Smooth muscle cell (in vitro differentiated cells): Measurements from ENCODE around the gene TVP23B. TPM values are rescaled to one million over a fixed set of nuclear protein-coding genes. Genes with fewer than 3 reads are reported as not detected.
A peak's percentile ranks its signal among the peaks of the same experiment; 100 is the strongest.
"Not testable (repeated sequence)": the region's sequence is repeated elsewhere in the genome, so short reads cannot be mapped to it uniquely, and the experiment has no call there.

Experiments
- DNase-seq: peaks from one replicate; lab custom pipeline; 2025; ENCODE audit not compliant: unreplicated experiment; lab: John Stamatoyannopoulos, UW
- H2AFZ ChIP-seq: fragments of 200-600 bp; sonication (generic); 2 replicates; pipeline ENCODE4 v1.6.0; 2016; ENCODE audit warnings: antibody characterized with exemption, low read depth, mild to moderate bottlenecking
- H3F3A ChIP-seq: fragments of 200-600 bp; sonication (generic); 2 replicates; pipeline ENCODE4 v1.6.0; 2017; ENCODE audit warnings: antibody characterized with exemption, low read depth
- H3K27ac ChIP-seq: fragments of 200-600 bp; sonication (generic); 2 replicates; pipeline ENCODE4 v1.5.1; 2016; ENCODE audit warnings: low read depth, mild to moderate bottlenecking
- H3K27me3 ChIP-seq: fragments of 200-600 bp; sonication (generic); 2 replicates; pipeline ENCODE4 v1.6.1; 2016; ENCODE audit warnings: low read depth, mild to moderate bottlenecking
- H3K36me3 ChIP-seq: fragments of 200-600 bp; sonication (generic); 2 replicates; pipeline ENCODE4 v1.5.1; 2016; ENCODE audit warnings: low read depth
- H3K4me1 ChIP-seq: fragments of 200-600 bp; sonication (generic); 2 replicates; pipeline ENCODE4 v1.5.1; 2016; ENCODE audit warnings: low read depth
- H3K4me2 ChIP-seq: fragments of 200-600 bp; sonication (generic); 2 replicates; pipeline ENCODE4 v1.6.0; 2016; ENCODE audit warnings: mild to moderate bottlenecking
- H3K4me3 ChIP-seq: fragments of 200-600 bp; sonication (generic); 2 replicates; pipeline ENCODE4 v1.5.1; 2016; ENCODE audit warnings: mild to moderate bottlenecking
- H3K79me2 ChIP-seq: fragments of 200-600 bp; sonication (generic); 2 replicates; pipeline ENCODE4 v1.6.0; 2016; ENCODE audit warnings: low read depth, mild to moderate bottlenecking
- H3K9ac ChIP-seq: fragments of 200-600 bp; sonication (generic); 2 replicates; pipeline ENCODE4 v1.6.0; 2016; ENCODE audit warnings: low read depth
- H3K9me3 ChIP-seq: fragments of 200-600 bp; sonication (generic); replicated peaks from 2 replicates; pipeline ENCODE4 v1.5.1; 2016; ENCODE audit warnings: low read depth
- H4K20me1 ChIP-seq: fragments of 200-600 bp; sonication (generic); 2 replicates; pipeline ENCODE4 v1.6.0; 2016; ENCODE audit warnings: low read depth
- WGBS: methylation state at CpG from one replicate; pipeline ENCODE4 v1.1.7; 2016; ENCODE audit warnings: low lambda C conversion rate; 5-methylcytosine and 5-hydroxymethylcytosine counted together
- polyA plus RNA-seq: library from polyadenylated mRNA; unstranded; fragments of >200 nt; fragmentation: Nextera tagmentation; extraction: Ambion mirVana; gene quantifications from 2 replicates; pipeline ENCODE4 v1.2.1, GENCODE V29; 2016
- total RNA-seq: library from RNA; depleted of rRNA; stranded (reverse); fragments of >200 nt; gene quantifications from 2 replicates; pipeline ENCODE4 v1.2.3, GENCODE V29; 2014
- TF ChIP-seq, protein P1 (sequence below): fragments of 200-600 bp; sonication (generic); IDR thresholded peaks from 2 replicates; pipeline ENCODE4 v1.5.1; 2017; ENCODE audit warnings: borderline replicate concordance, mild to moderate bottlenecking, antibody characterized with exemption; ENCODE audit not compliant: insufficient read depth, poor library complexity, severe bottlenecking

TVP23B gene
- total and polyA plus RNA-seq, 2 experiments from 2014 or later, result 80.0 to 102 TPM

DNA sequence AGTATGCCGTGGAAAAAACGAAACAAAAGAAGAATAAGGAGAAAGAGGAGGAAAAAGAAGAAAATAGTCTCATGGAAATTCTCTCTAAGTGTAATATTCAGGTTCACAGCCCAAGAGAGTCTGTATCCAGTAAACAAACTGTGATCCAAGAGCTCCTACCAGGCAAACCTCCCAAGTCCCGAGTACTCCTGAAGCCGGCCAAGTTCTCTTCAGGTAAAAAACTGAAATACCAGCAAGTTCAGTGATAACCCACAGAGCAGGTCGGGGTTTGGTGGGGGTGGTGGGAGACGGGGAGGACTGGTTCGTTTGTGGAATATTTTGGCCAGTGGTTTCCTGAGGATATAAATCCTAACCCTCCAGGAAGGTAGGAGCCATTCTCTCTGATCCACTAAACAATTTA lies 8.5 kb upstream of the TVP23B start:
- no peak overlapping the region for H3K27ac ChIP-seq
- H3K36me3 ChIP-seq, result no peaks in the 10 kb centered on the region
- no peaks in the 10 kb centered on the region for H3K4me1 ChIP-seq
- H3K27me3 ChIP-seq, result no peaks in the 10 kb centered on the region
- no peaks in the 10 kb centered on the region for H4K20me1 ChIP-seq
- no peak overlapping the region for H3K4me2 ChIP-seq
- H3K9me3 ChIP-seq, result no peaks in the 10 kb centered on the region
- H2AFZ ChIP-seq, result no peak overlapping the region
- WGBS, result 88% methylated on average over 7 of the region's 7 CpGs
- H3K79me2 ChIP-seq, result no peaks in the 10 kb centered on the region
- TF ChIP-seq, protein P1, sequence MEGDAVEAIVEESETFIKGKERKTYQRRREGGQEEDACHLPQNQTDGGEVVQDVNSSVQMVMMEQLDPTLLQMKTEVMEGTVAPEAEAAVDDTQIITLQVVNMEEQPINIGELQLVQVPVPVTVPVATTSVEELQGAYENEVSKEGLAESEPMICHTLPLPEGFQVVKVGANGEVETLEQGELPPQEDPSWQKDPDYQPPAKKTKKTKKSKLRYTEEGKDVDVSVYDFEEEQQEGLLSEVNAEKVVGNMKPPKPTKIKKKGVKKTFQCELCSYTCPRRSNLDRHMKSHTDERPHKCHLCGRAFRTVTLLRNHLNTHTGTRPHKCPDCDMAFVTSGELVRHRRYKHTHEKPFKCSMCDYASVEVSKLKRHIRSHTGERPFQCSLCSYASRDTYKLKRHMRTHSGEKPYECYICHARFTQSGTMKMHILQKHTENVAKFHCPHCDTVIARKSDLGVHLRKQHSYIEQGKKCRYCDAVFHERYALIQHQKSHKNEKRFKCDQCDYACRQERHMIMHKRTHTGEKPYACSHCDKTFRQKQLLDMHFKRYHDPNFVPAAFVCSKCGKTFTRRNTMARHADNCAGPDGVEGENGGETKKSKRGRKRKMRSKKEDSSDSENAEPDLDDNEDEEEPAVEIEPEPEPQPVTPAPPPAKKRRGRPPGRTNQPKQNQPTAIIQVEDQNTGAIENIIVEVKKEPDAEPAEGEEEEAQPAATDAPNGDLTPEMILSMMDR, result no peak
- DNase-seq, result no peak
- H3K4me3 ChIP-seq, result no peak overlapping the region
- H3F3A ChIP-seq, result no peaks in the 10 kb centered on the region
- no peak overlapping the region for H3K9ac ChIP-seq

DNA sequence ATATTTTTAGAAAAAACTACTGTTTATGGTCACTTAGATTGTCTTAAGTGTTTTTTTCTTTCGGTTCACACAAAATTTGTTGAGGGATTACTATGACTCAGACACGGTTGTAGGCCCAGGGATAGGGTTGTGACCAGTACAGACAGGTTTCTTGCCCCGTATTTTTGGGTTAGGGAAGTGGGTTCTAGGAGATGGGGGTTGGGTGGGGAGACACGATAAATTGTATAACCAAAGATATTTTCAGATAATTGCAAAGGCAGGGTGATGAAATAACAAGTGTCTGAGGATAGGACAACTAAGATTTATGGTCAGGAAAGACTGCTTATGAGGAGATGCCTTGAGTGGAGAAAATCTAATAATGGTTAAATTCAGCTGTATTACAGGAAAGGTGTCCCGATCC lies 822 bp downstream of the TVP23B start:
- not testable (repeated sequence) for H3K27me3 ChIP-seq, H3F3A ChIP-seq, H3K36me3 ChIP-seq, DNase-seq, H3K9me3 ChIP-seq, H3K4me1 ChIP-seq, H2AFZ ChIP-seq
- Histone ChIP-seq H4K20me1 (peaks cover 16% of the 10 kb centered on the region), H3K79me2 (peaks cover 32% of the 10 kb centered on the region), H3K27ac (peak overlapping the region; percentile 67), H3K4me3 (peak overlapping the region; percentile 63), H3K4me2 (peak overlapping the region; percentile 84), H3K9ac (peak overlapping the region; percentile 84)
- WGBS, result 18% methylated on average over 3 of the region's 5 CpGs

DNA sequence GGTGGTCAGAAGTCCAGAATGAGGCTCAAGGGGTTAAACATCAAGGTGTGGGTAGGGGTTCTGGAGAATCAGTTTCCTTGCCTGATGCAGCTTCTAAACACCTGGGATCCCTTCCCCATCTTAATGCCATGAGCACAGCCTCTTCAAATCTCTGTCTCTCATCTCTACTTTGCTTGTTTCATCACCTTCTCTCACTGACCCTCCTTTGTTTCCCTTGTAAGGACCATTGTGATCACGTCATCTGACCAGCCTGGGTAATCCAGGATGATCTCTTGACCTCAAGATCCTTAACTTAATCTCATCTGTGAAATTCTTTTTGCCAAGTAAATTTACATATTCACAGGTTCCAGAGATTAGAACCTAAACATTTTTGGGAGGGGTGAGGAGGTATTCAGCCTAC lies 5.0 kb downstream of the TVP23B start:
- H3K4me2 ChIP-seq, H2AFZ ChIP-seq, H3F3A ChIP-seq, DNase-seq, H3K27me3 ChIP-seq, H3K9me3 ChIP-seq, H3K4me3 ChIP-seq, H3K4me1 ChIP-seq, H3K27ac ChIP-seq, H3K36me3 ChIP-seq, H3K9ac ChIP-seq: not testable (repeated sequence)
- peaks cover 39% of the 10 kb centered on the region for H4K20me1 ChIP-seq
- H3K79me2 ChIP-seq, result peaks cover 32% of the 10 kb centered on the region
- WGBS, result 73% methylated on average over 1 of the region's 1 CpG

DNA sequence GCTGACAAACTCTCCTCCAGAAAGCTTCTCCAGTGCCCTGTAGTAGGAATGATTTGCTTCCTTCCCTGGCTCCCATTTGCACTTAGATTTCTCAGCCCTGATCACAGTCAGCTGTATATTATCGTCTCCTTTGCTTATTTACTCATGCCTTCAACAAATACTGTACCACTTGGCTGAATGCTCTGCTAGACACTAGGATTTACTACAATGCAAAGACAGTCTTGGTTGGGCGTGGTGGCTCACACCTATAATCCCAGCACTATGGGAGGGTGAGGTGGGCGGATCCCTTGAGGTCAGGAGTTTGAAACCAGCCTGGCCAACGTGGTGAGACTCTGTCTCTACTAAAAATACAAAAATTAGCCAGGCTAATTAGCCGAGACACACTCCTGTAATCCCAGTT lies 5.9 kb downstream of the TVP23B start:
- not testable (repeated sequence) for H3F3A ChIP-seq, H3K9ac ChIP-seq, H3K36me3 ChIP-seq, H3K27ac ChIP-seq, H2AFZ ChIP-seq, DNase-seq, H3K4me1 ChIP-seq, H3K27me3 ChIP-seq, H3K4me2 ChIP-seq, H3K9me3 ChIP-seq, H3K4me3 ChIP-seq
- Histone ChIP-seq H4K20me1 (peaks cover 41% of the 10 kb centered on the region), H3K79me2 (peaks cover 31% of the 10 kb centered on the region)
- 93% methylated on average over 4 of the region's 5 CpGs for WGBS

DNA sequence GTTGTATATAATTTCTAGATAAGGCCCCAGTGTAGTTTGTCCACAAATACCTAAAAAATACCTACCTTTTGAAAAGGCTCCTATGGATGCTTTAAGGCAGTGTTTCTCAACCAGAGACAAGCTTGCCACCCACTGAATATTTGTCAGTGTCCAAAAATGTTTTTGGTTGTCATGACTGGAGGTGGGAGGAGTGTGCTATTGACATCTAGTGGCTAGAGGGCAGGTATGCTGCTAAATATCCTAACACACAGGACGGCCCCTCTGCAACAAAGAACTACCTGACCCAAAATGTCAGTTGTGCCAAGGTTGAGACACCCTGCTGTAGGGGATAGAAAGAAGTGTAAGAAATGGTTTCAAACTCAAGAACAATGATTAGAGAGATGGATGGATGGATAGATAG lies 10.4 kb downstream of the TVP23B start:
- not testable (repeated sequence) for H3K36me3 ChIP-seq, H3K4me3 ChIP-seq, H3K79me2 ChIP-seq, H3K27me3 ChIP-seq, H3K9me3 ChIP-seq, H2AFZ ChIP-seq, DNase-seq, H3K27ac ChIP-seq, H3K4me2 ChIP-seq, H3F3A ChIP-seq, H3K9ac ChIP-seq, H3K4me1 ChIP-seq
- WGBS, result 67% methylated on average over 1 of the region's 1 CpG
- peaks cover 50% of the 10 kb centered on the region for H4K20me1 ChIP-seq

DNA sequence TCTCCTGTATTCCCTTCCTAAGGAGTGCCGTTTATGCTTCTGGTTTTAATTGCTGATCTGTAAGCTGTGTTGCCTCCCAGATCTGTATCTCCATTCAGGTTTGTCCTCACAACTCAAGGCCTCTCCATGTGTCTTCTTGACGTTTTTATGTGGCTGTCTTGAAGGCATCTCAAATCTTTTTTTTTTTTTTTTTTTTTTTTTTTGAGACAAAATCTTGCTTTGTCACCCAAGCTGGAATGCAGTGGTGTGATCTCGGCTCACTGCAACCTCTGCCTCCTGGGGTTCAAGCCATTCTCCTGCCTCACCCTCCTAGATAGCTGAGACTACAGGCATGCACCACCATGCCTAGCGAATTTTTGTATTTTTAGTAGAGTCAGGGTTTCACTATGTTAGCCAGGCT lies 13.9 kb downstream of the TVP23B start:
- not testable (repeated sequence) for H3K79me2 ChIP-seq, H3K9me3 ChIP-seq, H3K4me3 ChIP-seq, H3K27me3 ChIP-seq, H3K9ac ChIP-seq, H3K4me2 ChIP-seq, H2AFZ ChIP-seq, DNase-seq, H3F3A ChIP-seq, H3K36me3 ChIP-seq, H3K4me1 ChIP-seq
- Histone ChIP-seq H4K20me1 (peaks cover 34% of the 10 kb centered on the region), H3K27ac (peak overlapping the region; percentile 45)
- WGBS, result 34% methylated on average over 4 of the region's 4 CpGs

DNA sequence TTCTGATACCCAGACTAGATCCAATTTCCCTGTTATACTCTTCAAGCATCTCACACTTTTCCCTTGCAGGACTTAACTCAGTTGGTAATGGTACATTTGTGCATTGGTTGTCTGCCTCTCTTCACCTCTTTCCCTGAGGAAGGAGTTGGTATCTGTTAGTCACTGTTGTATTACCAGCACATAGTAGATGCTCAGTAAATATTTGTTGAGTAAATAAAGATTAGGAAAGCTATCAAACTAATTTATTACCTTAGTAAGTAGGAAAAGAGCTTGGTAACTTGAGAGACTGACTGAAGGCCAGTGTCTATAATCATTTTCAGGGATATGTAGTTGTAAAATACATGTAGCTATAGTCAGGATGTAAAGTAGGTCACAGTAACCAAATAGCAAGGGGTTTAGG lies 15.9 kb downstream of the TVP23B start:
- not testable (repeated sequence) for H2AFZ ChIP-seq, H3K4me2 ChIP-seq, H3K9me3 ChIP-seq, H3K4me3 ChIP-seq, H3K36me3 ChIP-seq, H3K4me1 ChIP-seq, H3K27me3 ChIP-seq, H3F3A ChIP-seq, H3K79me2 ChIP-seq, DNase-seq, H3K9ac ChIP-seq, H3K27ac ChIP-seq
- peaks cover 30% of the 10 kb centered on the region for H4K20me1 ChIP-seq

DNA sequence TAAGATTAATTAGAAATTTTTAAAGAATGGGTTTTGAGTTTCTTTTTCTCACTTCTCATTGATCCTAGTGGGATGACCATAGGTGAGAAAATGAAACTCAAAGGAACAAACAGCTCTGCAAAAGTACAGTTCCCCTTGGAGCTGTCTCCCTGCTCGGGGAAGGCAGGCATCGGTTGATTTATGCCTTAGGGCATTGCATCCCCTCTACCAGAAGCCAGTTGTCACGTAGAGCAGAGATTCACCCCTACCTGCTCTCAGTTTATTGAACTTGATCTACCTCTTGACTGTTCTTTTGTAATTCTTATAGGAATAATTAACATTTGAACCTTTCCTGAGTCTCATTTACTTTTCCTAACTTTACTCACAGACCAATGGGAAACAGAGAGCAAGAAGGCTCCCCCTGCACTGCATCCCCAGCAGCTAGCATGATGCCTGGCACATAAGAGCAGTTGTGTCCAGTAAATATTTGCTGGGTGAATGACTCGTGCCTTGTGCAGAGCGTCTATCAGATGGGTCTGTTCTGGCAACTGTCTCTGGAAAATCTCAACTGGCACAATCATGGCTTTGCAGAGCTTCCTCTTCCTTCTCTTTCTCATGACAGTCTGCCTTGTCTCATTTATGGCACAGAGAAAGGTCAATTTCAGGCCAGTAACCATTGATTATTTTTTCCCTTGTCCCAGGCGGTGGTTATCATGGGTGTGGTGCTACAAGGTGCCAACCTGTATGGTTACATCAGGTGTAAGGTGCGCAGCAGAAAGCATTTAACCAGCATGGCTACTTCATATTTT lies 22.7 kb downstream of the TVP23B start:
- H3K4me1 ChIP-seq, H3K9ac ChIP-seq, H3K9me3 ChIP-seq, H3K36me3 ChIP-seq, H3K27ac ChIP-seq, H3K4me2 ChIP-seq, H3K79me2 ChIP-seq, H4K20me1 ChIP-seq, DNase-seq, H3K4me3 ChIP-seq, H3F3A ChIP-seq, H3K27me3 ChIP-seq, H2AFZ ChIP-seq: not testable (repeated sequence)
- WGBS, result 40% methylated on average over 7 of the region's 7 CpGs
